ENCODE results near the gene PPIH. TPM values are rescaled to one million over a fixed set of nuclear protein-coding genes. Genes with fewer than 3 reads are reported as not detected.
A peak's percentile ranks its signal among the peaks of the same experiment; 100 is the strongest.
"Not testable (repeated sequence)": the region's sequence is repeated elsewhere in the genome, so short reads cannot be mapped to it uniquely, and the experiment has no call there.

The PPIH gene
- total RNA-seq, 1 experiment from 2014 or later = 206 TPM

DNA sequence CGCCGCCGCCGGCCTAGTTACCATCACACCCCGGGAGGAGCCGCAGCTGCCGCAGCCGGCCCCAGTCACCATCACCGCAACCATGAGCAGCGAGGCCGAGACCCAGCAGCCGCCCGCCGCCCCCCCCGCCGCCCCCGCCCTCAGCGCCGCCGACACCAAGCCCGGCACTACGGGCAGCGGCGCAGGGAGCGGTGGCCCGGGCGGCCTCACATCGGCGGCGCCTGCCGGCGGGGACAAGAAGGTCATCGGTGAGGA, 24.2 kb downstream of the PPIH start:
- DNase-seq (ENCODE audit: low spot score) = not testable (repeated sequence)

GRCh38 chr1:42682739-42683531, 24.7 kb downstream of the PPIH start:
- DNase-seq (ENCODE audit: low spot score) = peak; percentile 69

GRCh38 chr1:42684139-42684538, 25.9 kb downstream of the PPIH start:
- peak; percentile 16 for DNase-seq (ENCODE audit: low spot score)

DNA sequence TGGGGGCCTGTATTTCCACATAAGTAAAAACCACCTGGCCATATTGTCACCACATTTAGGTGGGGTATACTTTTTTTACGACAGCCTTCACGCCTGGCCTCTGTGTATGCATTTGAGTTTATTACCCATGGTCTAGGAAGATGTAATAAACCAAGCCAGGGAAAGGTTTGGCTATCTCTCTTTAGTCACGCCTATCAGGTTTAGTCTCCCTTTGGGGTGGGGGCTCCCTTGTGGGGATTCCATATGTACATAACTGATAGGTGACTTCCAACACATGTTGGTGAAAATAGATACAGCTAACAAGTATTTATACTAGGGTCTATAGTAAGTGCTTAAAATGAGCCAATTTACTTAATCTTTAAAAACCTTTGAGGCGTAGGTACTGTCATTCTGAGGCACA, 28.2 kb downstream of the PPIH start:
- DNase-seq (ENCODE audit: low spot score) = no peak

GRCh38 chr1:42689912-42690311, 31.7 kb downstream of the PPIH start:
- DNase-seq (ENCODE audit: low spot score) = no peak

GRCh38 chr1:42690477-42691156, 32.4 kb downstream of the PPIH start:
- DNase-seq (ENCODE audit: low spot score) = no peak

DNA sequence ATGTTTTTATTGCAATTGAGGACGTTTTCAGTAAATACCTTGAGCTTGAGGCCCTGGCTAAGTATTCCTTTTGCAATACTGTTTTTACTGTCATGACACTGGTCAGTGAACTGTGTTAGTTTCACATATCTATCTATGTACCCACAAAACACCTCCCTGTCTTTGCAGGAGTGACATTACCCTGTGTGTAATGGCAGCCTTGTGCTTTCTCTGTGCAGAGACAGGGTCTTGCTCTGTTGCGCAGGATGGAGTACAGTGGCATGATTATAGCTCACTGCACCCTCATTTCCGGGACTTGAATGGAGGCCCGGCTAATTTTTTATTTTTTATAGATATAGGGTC, 32.9 kb downstream of the PPIH start:
- DNase-seq (ENCODE audit: low spot score) = no peak

DNA sequence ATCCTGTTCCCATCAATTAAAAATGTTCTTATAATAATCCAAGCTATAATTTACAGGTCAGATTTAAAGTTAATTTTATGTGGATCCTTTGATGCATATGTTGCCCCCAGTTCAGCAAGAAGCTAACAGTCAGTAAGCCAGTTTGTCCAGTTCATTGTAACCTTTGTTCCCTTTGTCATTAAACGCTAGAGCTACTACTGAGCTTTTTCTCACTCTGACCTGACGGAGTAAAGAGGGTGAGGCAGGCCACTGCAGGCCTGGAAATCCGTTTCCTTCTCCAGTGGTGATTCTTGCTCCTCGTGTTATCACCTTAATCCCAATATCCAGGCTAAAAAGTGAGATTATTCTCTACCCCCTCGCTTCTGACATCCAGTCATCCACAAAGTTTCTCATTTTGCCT, 34.2 kb downstream of the PPIH start:
- DNase-seq (ENCODE audit: low spot score) = no peak

GRCh38 chr1:42692911-42693310, 34.7 kb downstream of the PPIH start:
- no peak for DNase-seq (ENCODE audit: low spot score)

DNA sequence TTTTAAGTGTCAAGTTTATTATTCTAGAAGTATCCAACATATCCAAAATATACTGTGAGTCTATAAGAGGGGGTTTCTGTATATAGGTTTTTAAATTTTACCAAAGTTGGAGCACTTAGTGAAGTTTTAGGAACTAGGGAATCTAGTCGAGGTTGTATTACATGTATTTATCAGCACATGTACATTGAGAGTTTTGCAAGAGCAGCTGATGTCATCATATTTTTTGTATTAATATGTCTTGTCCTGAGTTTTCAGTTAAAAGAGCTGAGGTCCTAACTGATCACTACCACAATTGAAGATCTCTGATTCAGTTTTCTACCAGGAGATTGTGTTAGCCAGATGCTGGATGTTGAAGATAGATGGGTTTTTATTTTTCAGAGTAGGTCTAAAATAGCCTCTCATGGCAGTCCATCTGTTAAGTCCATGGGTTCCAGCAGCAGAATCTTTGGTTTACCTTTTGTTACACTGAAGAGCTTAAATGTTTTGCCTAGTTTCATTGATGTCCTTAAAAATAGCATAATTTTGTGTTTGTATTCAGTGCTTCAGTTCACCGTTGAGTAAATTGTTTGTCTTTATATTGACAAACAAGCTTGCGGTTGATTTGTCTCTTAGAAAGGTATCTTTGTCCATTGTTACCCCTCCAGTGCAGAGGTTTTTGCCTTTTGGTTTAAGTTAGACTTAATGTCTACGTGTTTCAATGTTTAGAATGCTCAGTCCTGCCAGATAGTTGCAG, 40.0 kb downstream of the PPIH start:
- DNase-seq (ENCODE audit: low spot score) = no peak

DNA sequence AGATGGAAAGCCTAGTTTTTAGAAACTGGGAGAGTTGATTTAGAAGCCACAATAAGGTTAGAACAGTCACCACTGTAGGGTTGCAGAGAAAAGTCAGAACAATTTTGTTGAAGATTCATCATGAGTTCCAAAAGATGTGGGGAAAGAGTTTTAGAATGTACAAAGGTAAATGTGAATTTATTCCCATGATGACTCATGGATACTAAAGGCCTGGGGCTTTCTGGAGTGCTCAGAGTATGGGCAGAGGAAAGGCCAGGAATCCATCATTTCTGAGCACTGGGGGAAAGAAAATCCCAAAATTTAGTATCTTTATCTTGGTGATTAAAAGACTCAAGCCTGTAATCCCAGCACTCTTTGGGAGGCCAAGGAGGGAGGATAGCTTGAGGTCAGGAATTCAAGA, 41.8 kb downstream of the PPIH start:
- DNase-seq (ENCODE audit: low spot score) = no peak

- no peak for DNase-seq (ENCODE audit: low spot score)
These were observed 45.8 kb downstream of the PPIH start for GRCh38 chr1:42703888-42704464.

DNA sequence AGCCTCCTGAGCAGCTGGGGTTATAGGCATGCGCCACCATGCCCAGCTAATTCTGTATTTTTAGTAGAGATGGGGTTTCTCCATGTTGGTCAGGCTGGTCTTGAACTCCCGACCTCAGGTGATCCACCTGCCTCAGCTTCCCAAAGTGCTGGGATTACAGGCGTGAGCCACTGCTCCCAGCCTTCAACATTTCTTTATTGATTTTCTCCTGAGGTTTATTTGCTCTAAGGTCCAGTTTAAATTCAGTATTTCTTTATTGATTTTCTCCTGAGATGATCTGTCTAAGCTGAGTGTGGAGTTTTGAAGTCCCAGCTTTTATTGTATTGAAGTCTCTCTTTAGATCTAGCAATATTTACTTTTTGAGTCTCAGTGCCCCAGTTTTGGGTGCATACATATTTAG, 54.6 kb downstream of the PPIH start:
- DNase-seq (ENCODE audit: low spot score) = not testable (repeated sequence)

DNA sequence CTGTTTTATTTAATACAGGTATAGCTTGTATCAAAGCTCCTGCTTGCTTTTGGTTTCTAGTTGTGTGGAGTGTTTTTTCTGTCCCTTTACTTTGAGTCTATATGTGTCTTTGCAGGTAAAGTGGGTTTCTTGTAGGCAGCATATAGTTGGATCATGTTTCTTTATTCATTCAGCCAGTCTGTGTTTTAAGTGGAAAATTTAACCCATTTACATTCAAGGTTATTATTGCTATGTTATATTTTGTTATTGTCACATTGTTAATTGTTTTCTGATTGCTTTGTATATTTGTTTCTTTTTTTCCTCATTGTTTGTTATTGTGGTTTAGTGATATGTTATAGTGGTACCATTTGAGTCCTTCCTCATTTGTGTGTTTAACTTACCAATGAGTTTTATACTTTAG, 55.1 kb downstream of the PPIH start:
- no peak for DNase-seq (ENCODE audit: low spot score)

- DNase-seq (ENCODE audit: low spot score) = not testable (repeated sequence)
These were observed 56.2 kb downstream of the PPIH start for GRCh38 chr1:42714441-42714840.

DNA sequence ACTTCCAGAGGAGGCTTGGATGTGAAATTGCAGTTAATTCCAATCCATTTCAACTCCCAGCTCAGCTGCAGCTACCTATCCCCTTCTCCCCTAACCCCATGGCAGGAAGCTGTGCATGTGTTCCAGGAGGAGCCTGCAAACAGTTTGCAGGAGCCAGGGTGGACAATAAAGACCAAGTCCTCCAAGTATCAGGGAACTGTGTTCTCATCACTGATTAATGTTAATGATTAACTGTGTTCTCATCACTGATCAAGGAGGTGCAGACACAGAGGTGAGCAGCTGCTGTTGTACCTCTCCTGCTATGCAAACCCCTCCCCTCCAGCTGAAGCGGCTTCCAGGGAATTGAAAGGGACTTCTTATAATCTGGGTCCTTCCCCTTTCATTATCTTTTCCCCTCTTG, 62.6 kb downstream of the PPIH start:
- DNase-seq (ENCODE audit: low spot score) = no peak

- DNase-seq (ENCODE audit: low spot score) = no peak
These were observed 63.7 kb downstream of the PPIH start for GRCh38 chr1:42721926-42722325.

GRCh38 chr1:42722403-42722802, 64.2 kb downstream of the PPIH start:
- DNase-seq (ENCODE audit: low spot score) = not testable (repeated sequence)

DNA sequence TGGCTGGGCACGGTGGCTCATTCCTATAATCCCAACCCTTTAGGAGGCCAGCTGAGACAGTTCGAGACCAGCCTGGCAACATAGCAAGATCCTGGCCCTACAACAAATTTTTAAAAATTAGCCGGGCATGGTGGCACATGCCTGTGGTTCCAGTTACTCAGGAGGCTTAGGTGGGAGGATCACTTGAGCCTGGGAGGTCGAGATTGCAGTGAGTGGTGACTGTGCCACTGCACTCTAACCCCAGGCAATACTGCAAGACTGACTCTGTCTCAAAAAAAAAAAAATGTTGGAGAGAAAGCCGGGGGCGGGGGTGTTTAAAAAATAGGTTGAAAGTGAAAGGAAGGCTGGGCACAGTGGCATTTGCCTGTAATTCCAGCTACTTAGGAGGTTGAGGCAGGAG, 65.3 kb downstream of the PPIH start:
- no peak for DNase-seq (ENCODE audit: low spot score)

DNA sequence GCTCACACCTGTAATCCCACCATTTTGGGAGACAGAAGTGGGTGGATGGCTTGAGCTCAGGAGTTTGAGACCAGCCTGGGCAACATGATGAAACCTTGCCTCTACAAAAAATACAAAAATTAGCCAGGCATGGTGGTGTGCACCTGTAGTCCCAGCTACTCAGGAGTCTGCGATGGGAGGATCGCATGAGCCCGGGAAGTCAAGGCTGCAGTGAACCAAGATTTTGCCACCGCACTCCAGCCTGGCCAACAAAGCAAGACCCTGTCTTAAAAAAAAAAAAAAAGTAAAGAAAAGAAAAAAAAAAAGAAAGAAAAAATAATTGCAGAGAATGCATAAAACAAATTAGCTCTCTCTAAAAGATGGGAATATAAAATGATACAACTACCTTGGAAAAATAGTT, 67.6 kb downstream of the PPIH start:
- not testable (repeated sequence) for DNase-seq (ENCODE audit: low spot score)
